DMS153 treated with DMSO at 0.1 percent for 48 hours (cell line): ENCODE data around the gene CARD9.
"Not testable (repeated sequence)": the region's sequence is repeated elsewhere in the genome, so short reads cannot be mapped to it uniquely, and the experiment has no call there.

Experiments used
- DNase-seq: peaks from one replicate; lab custom pipeline; 2025; ENCODE audit not compliant: unreplicated experiment; lab: John Stamatoyannopoulos, UW

CARD9 gene

DNA sequence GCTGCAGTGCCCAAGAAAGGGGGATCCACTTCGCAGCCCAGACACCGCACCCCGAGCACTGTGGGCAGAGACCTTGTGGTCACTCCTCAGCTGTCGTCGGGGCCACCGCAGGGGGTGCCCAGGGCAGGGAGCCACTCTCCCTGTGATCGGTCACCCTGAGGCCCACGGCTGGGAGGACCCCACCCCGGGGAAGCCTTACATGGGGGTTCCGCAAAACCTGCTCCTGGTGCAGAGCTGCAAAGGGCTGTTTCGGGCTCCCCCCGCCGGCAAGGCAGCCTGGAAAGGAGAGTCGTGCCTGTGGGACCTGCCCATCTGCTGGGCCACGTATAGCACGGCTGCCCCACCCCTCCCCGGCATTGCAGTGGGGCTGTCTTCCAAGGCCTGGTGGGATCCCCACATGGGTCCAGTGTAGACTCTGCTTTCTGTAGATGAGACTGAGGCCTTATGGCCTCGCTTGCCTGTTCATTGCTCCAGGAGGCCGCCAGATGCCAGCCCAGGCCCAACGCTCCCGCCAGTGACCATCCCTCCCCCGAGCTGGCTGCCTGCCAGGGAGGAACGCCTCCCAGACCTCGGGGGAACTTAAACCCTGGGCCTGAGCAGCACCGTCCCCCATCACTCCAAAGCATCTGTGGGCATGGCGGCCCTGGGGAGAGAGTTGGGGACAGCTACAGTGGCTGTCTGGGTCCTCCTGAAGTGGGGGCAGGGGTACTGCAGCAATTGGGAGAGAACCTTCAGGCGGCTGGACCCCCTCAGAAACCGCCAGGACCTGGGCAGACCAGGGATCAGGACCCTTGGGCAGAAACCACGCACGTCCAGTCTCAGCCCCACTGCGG lies 8.3 kb downstream of the CARD9 start:
- no peak for DNase-seq

DNA sequence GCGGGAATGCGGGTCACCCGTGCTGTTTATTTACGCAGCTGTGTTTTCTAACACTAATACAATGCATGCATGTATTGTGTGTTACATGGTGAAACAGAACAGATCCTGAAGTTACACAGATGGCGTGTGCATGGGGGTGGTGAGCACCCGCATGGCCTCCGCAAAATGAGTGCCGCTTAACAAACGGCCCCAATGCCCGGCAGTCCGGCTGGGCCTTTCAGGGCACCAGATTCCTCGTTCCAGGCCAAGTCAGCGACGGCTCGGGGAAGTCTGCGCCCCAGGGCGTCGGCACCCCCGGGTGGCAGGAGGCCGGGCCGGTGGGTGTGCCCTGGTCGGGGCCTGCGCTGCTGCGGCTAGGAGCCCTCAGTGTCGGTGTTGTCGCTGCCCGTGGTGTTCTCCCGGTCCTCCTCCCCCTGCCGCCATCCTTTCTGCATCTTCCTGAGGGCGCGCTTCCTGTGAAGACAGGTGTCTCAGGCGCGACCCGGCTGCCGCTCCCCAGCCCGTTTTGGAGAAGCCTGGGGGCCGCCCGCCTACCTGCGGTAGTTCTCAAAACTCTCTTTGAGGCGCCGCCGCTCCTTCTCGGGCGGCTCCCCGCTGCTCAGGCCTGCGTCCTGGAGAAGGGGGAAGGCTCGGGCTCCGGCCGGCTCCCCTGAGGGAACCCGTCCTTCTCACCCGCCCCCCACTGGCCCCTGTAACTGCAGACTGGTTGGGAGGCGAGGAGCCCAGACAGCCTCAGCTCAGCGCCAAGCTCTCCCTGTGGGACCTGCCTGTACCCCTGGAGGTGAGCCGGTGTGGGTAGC lies 9.3 kb downstream of the CARD9 start:
- no peak for DNase-seq

DNA sequence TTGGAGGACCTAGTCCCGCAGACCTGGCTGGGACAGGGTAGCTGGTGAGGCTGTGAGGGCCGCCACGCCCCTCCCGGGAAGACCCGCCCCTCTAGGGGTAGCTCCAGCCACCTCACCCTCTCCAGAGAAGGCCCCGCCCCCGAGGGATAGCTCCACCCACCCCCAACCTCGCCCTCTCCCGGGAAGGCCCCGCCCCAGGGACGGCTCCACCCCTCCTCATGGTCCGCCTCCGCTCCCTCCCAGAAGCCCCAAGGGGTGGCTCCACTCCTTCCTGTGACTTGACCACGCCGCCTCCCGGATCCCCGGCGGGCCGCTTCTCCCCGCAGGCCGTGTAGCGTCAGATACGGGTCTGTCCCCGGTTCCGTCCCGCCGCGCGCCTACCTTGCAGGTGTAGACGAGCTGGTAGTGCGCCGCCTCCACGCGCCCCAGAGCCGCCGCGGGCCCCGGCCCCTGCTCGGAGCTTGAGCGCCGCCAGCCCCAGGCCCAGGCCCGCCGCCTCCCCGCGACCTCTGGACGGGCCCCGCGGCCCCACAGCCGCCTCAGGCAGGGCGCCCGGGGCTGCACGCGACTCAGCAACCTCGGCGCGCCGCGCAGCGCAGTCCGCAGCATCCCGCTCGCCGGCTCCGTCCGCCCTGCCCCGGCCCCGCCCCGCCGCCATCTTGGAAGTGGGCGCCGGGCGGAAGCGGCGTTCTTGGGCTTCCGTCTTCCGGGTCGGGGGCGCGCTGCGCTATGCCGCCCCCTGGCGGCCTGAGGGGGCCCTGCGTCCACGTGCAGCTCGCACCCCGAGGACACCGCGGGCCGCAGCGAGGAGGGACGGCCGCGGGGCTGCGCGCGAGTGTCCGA lies 10.1 kb downstream of the CARD9 start, which contains the start of gene DNLZ:
Gene DNLZ, minus strand, starts transcription at position 639 of the 843 bp plus-strand sequence. Its CDS starts 30 bp downstream, at position 609.
- peak; percentile 60 for DNase-seq

DNA sequence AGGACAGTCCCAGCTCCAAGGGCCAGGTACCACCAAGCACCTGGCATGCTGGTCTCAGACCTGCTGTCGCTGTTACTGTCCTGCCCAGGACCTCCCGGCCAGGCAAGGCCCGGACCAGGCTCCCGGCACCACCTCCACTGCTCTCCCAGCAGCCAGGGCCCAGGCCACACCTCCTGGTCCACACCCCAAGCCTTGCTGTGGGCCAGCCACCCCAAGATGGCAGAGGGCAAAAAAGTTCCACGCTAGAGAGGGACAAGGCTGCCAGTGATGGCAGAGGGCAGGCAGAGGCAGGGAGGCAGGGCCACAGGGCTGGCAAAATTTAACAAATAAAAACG lies 11.1 kb downstream of the CARD9 start:
- no peak for DNase-seq

DNA sequence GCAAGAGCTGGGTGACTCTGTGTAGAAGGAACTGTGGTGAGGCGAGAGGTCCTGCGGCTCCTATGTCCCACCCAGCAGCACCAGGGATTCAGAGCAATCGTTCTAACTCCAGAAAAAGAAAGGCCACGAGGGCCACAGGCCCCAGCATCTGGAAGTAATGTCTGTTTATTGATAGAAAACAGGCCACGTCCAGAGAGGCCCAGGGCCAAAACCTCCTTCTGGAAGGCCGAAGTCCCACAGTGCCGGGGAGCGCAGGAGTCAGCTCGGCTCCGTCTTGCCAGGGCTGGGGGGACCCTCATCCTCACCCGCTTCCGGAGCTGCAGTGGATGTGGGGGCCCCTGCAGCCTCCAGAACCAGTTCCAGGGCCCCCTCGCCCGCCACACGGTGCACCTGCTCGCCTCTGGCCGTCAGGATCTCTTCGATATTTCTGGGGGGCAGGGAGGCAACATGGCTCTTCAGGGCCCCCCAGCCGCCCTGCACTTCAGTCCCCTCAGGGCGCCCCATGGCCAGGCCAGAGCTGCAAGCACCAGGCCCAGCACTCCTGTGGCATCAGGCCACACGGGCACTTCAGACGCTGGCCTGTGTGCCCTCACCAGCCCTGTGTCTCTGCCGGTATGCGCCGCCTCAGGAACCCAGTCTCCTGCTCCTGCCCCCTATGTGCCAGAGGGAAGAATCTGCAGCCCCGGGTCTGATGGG lies 11.6 kb downstream of the CARD9 start:
- no peak for DNase-seq

DNA sequence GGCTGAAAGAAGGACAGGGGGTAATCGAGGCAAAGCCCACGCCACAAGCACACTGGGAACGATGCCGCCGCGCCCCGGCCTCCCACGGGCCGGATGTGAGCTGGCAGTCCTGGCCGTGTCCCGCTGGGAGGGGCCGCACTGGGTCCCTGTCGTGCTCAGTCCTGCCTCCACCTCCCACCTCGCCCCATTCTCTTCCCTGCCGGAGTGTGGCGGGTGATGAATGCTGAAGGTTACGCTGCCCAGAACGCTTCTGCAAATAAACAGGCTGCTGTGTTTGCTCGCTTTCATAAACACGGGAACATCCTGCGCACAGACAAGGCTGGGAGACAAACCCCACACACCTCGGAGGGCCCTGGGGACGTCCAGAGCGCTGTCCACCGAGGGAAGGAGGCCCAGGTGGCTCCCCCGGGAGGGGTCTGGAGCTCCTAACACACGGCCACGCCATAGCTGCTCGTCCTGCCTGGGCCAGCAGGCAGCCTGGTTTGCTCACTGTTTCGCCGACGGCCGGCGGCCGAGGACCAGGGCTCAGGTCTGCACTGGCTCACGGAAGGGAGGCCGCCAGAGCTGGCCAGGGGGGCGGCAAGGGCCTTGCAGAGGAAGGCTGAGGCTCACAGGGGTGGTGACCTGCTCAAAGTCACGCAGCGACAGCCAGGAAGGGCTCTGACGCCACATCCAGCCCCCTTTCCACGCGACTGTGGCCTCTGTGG lies 12.3 kb downstream of the CARD9 start:
- no peak for DNase-seq

DNA sequence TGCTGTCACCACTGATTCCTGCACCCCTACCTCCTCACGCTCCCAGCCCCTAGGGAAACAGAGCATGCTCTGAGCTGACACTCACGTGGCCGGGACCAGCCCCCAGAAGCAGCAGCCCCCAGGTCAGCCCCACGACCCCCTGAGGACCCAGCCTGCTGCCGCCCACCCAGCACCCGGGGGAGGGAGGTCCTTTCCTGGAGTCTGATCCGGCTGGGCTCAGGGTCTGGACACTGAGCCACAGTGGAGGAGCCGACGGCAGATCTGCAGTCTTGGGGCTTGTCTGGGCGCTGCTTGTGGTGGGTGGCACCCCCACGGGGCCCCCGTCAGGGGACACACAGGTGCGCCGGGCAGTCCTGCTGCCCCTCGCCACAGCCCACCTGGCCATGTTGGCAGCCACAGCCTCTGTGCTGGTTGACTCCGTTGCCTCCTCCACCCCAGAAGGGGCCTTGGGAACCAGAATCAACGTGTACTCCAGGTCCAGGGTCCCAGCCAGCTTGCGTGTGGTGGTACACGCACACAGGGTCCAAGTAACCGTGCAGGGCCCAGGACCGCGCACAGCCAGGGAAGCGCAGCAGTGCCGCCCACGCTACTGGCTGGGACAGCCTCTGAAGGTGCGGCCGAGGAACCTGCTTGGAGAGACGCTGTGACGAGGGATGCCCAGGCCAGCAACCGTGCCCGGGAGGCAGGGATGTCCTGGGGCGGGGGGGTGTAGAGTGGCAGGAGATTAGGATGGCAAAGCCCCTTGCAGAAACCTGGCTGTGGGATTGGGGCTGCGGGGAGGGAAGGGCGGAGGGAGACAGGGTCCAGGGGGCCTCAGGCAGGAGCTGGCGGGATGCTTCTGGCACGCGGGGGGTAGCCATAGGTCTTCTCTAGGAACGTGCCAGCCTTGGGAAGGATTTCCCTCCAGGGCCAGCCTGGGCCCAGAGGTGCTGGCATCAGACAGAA lies 13.4 kb downstream of the CARD9 start:
- no peak for DNase-seq

DNA sequence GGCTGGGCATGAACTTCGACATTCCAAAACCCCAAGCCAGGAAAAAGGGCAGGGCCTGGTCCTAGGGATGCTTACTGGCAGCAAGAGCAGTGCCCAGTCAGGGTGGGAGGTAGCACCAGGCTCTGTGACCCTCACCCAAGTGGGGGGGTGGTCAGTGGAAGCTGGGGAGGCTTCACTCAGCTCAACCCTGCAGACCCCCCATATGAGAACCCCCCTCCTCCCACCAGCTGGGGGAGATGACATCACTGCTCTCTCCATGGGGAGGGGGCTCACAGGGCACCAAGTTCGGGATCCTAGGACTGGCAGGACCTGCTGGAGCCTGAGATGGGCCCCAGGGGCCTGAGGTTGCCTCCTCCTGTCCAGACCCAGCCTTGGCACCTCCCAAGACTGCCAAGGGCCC lies 14.6 kb downstream of the CARD9 start:
- DNase-seq: no peak

DNA sequence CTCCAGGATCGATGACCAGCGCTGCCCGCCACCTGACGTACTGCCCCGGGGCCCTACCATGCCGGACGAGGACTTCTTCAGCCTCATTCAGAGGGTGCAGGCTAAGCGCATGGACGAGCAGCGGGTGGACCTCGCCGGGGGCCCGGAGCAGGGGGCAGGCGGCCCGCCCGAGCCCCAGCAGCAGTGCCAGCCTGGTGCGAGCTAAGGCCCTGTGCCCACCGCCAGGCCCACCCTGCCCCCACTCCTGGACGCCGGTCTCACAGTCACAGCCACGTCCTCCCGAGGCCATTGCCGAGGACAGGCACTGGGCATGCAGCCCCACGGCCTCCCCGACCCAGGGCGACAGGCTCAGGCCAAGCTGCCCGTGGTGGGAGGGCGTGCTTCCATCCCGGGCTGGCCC lies 15.5 kb downstream of the CARD9 start:
- DNase-seq: no peak

DNA sequence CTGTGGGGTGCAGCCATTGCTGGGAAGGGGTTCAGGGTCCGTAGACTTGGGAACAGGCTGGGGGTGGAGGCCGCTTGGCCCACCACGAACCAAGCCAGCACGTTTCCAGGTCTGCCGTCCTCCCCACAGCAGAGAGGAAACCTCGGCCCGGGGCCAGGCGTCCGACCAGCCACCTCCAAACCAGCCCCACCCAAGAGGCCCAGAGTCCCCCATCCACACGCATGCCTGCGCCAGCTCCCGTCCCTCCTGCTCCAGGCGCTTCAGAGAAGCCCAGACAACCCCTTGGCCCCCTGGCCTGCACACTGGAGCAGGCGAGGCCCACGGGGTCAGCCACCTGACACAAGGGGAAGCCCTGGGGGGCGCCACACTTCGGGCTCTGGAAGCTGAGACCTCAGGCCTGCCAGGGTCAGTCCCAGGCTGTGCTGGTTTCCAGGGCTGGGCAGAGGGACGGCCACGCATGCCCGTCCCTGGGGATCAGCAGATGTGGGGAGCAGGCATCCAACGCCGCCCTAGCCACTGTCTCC lies 16.2 kb downstream of the CARD9 start:
- DNase-seq: no peak

DNA sequence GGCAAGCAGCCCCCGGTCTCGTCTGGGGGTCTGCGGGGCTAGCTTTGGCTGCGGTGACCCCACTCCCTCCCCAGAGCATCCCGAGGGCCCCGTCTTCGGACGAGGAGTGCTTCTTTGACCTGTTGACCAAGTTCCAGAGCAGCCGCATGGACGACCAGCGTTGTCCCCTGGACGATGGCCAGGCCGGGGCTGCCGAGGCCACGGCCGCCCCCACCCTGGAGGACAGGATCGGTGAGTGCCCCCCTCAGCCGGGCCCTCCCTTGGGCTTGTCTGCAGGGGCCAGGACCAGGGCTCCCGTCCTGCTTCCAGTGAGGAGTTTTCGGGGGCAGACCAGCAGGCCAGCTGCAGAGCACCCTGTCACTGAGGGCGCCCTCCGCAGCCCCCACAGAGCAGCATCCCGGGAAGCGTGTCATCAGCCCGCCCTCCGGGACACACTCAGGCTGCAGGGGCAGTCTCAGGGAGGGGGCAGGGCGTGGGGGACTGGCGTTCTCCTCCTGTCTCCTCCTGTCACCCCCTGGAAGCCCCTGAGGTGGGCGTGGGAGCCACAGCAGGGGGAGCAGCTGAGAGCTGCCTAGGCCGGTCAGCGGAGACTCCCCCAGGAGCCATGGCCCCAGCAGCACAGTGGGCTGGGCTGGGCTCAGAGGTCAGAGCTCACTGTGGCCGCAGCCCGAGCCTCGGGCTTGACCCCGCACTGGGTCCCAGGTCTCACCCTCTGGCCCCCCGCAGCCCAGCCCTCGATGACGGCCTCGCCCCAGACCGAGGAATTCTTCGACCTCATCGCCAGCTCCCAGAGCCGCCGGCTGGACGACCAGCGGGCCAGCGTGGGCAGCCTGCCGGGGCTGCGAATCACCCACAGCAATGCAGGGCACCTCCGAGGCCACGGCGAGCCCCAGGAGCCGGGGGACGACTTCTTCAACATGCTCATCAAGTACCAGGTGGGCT lies 17.6 kb downstream of the CARD9 start:
- DNase-seq: no peak

DNA sequence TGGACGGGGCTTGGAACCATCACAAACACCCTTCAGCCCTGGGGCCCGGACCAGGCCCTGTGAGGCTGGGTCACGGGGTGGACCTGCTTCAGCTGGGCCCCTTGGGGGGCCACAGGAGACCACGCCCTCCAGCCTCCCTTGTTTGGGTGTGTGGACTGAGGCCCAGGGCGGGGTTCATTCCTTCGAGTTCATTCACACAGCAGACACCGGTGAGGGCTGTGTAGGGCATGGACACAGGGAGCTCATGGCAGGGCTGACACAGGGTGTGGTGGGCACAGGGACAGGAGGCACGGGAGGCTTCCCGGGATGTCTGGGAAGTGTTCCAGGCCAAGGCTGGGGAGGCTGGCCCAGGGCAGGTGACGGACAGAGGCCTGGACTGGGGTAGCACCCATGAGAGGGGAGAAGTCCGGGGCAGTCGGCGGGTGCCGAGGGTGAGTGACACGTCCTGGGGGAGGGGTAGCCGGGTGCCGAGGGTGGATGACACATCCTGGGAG lies 18.8 kb downstream of the CARD9 start:
- no peak for DNase-seq

DNA sequence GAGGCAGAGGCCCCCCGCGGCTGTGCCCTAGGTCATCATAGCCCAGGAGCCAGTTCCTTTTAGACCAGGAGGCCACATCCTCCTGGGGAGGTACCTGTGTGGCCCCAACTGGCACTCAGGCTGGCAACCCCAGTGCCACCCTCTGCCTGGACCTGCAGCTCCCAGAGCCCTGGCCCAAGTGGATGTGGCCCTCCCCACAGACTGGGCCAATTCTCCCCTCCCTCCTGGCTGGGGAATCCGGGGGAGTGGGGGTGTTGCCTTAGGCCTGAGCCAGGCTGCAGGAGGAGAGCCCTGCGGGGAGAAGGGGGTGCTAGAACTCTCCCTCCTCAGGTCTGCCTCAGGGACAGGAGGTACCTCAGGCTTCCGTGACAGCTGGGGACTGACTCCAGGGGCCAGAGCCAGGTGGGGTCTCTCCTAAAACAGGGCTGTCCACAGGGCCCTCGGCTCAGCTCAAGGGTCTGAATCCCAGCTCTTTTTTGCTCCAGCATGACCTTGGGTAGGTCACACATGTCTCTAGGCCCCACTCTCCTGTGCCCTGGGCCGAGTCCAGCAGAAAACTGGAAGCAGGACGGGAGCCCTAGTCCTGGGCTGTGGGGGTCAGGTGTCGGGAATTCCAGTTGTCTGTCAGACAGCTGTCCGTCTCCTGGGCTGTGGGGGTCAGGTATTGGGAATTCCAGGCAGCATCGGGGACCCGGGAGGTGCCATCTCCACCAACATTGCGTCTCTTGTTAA lies 19.5 kb downstream of the CARD9 start:
- no peak for DNase-seq

DNA sequence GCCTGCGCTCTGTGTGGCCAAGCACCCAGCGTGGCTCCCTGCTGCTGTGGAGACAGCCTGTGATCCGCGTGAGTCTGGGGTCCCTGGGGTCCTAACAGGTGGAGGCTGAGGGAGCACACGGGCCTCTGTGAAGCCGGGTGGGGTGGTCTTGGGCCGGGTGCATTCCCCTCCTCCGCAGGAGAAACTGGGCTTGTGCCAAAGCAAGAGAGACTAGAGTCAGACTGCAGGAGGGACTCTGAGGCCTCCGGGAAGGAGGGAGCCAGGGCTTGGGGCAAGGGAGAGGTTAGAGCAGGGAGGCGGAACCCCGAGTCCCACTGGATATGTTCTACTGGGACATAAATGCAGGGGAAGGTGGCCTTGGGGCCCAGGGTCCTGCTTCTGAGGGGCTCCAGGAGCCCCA lies 20.4 kb downstream of the CARD9 start:
- DNase-seq: no peak

DNA sequence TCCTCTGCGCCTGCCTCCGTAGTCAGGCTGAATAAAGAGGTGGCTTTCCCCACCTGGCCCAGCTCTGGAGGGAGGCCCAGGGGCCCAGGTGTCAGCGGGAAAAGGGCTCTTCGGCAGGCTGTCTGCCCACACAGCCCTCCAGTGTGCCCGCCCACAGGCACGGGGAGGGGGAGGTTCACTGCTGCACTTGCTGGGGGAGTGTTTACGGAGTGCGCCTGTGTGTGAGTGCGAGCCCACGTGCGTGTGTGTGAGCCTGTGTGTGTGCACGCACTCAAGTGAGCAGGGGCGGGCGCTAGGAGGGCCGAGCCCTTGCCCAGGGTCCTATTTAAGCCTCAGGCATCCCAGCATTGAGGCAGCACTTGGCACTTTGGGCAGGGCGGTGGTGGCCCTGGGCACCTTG lies 20.8 kb downstream of the CARD9 start:
- no peak for DNase-seq

DNA sequence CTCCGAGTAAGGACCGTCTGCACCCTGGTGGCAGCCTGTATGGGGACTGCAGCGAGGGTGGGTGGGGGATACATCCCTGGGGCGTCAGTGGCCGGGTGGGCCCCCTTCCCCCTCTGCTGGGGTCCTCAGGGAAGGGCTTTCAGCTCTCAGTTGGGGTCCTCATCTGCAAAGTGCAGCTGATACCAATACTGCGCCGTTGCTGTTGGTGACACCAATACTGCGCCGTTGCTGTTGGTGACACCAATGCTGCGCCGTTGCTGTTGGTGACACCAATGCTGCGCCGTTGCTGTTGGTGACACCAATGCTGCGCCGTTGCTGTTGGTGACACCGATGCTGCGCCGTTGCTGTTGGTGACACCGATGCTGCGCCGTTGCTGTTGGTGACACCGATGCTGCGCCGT lies 21.6 kb downstream of the CARD9 start:
- not testable (repeated sequence) for DNase-seq

DNA sequence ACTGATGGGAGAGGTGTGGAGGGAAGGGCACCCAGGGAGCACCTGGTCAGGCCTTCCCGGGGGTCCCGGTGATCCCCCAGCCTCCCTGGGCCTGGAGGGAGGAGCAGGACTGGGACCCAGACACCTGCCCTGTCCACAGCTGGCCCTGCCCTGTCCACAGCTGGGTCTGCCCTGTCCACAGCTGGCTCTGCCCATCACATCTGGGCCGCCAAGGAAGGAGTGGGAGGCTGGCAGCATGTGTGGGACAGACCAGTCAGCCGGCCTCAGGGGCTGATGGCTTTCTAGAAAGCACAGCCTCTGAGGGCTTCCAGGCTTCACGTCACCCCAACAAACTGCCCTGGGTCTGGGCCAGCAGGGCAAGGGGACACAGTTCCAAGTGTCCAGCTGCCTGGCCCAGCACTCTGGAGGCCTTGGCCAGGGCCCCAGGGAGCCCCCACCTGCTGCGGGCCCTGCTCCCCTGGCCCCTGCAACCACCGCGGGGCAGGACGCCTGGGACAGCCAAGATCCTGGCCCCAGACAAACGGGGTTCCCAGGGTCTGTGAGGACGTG lies 22.1 kb downstream of the CARD9 start:
- DNase-seq: no peak
